ENCODE measurements around the gene ZBTB7C. TPM values are rescaled to one million over a fixed set of nuclear protein-coding genes. Genes with fewer than 3 reads are reported as not detected.

Gene ZBTB7C
- total RNA-seq, 1 donor from 2014 or later: 0.57 TPM

- Mint-ChIP-seq H3K4me3 (ENCODE audit: low read depth) (no peak overlapping the region), H3K4me1 (ENCODE audit: low read depth) (peaks cover 13% of the 10 kb centered on the region), H3K36me3 (ENCODE audit: insufficient read depth) (no peaks in the 10 kb centered on the region), H3K27me3 (peaks cover 13% of the 10 kb centered on the region), H3K27ac (no peak overlapping the region), H3K9me3 (ENCODE audit: low read depth) (no peaks in the 10 kb centered on the region)
- no peak for DNase-seq (ENCODE audit: low spot score, unreplicated experiment)
- no peak for TF ChIP-seq CTCF (IDR thresholded peaks at IDR 0.05; ENCODE audit: unreplicated experiment)
Observed at GRCh38 chr18:48302736-48303135, 106.4 kb downstream of the ZBTB7C start.

- H3K4me3 Mint-ChIP-seq (ENCODE audit: low read depth): no peak overlapping the region
- no peak for TF ChIP-seq CTCF (IDR thresholded peaks at IDR 0.05; ENCODE audit: unreplicated experiment)
- H3K36me3 Mint-ChIP-seq (ENCODE audit: insufficient read depth): no peaks in the 10 kb centered on the region
- H3K4me1 Mint-ChIP-seq (ENCODE audit: low read depth): peaks cover 19% of the 10 kb centered on the region
- H3K9me3 Mint-ChIP-seq (ENCODE audit: low read depth): no peaks in the 10 kb centered on the region
- peaks cover 13% of the 10 kb centered on the region for H3K27me3 Mint-ChIP-seq
- no peak overlapping the region for H3K27ac Mint-ChIP-seq
- DNase-seq (ENCODE audit: low spot score, unreplicated experiment): no peak
Observed at GRCh38 chr18:48300463-48300961, 108.7 kb downstream of the ZBTB7C start.

GRCh38 chr18:48297139-48297538 lies 112.0 kb downstream of the ZBTB7C start:
- Mint-ChIP-seq H3K27ac (peak overlapping the region; percentile 21), H3K27me3 (peaks cover 9% of the 10 kb centered on the region), H3K9me3 (ENCODE audit: low read depth) (no peaks in the 10 kb centered on the region), H3K36me3 (ENCODE audit: insufficient read depth) (no peaks in the 10 kb centered on the region), H3K4me3 (ENCODE audit: low read depth) (no peak overlapping the region), H3K4me1 (ENCODE audit: low read depth) (peaks cover 24% of the 10 kb centered on the region)
- TF ChIP-seq CTCF (IDR thresholded peaks at IDR 0.05; ENCODE audit: unreplicated experiment): no peak
- no peak for DNase-seq (ENCODE audit: low spot score, unreplicated experiment)

GRCh38 chr18:48296581-48296980 lies 112.6 kb downstream of the ZBTB7C start:
- DNase-seq (ENCODE audit: low spot score, unreplicated experiment): no peak
- no peaks in the 10 kb centered on the region for H3K36me3 Mint-ChIP-seq (ENCODE audit: insufficient read depth)

GRCh38 chr18:48295586-48296311 lies 113.4 kb downstream of the ZBTB7C start:
- Mint-ChIP-seq H3K27ac (no peak overlapping the region), H3K4me3 (ENCODE audit: low read depth) (no peak overlapping the region), H3K27me3 (peaks cover 5% of the 10 kb centered on the region), H3K9me3 (ENCODE audit: low read depth) (no peaks in the 10 kb centered on the region), H3K36me3 (ENCODE audit: insufficient read depth) (no peaks in the 10 kb centered on the region), H3K4me1 (ENCODE audit: low read depth) (peaks cover 24% of the 10 kb centered on the region)
- peak; percentile 28 for TF ChIP-seq CTCF (IDR thresholded peaks at IDR 0.05; ENCODE audit: unreplicated experiment)
- no peak for DNase-seq (ENCODE audit: low spot score, unreplicated experiment)

More at GRCh38 chr18:48296581-48296980, 112.6 kb downstream of the ZBTB7C start:
- TF ChIP-seq CTCF (IDR thresholded peaks at IDR 0.05; ENCODE audit: unreplicated experiment): no peak
- Mint-ChIP-seq H3K4me3 (ENCODE audit: low read depth) (no peak overlapping the region), H3K27ac (no peak overlapping the region), H3K4me1 (ENCODE audit: low read depth) (peaks cover 24% of the 10 kb centered on the region), H3K9me3 (ENCODE audit: low read depth) (no peaks in the 10 kb centered on the region), H3K27me3 (peaks cover 7% of the 10 kb centered on the region)

Data from progenitor cell of endocrine pancreas (in vitro differentiated cells).